GM15510 (cell line): ENCODE data around the gene DDAH2.

Source experiments
- POLR2A ChIP-seq: IDR thresholded peaks from 3 replicates; pipeline ENCODE4 v1.6.1; 2011; ENCODE audit warnings: borderline replicate concordance; ENCODE audit not compliant: insufficient read length; ENCODE audit errors: extremely low read depth

The DDAH2 gene

DNA sequence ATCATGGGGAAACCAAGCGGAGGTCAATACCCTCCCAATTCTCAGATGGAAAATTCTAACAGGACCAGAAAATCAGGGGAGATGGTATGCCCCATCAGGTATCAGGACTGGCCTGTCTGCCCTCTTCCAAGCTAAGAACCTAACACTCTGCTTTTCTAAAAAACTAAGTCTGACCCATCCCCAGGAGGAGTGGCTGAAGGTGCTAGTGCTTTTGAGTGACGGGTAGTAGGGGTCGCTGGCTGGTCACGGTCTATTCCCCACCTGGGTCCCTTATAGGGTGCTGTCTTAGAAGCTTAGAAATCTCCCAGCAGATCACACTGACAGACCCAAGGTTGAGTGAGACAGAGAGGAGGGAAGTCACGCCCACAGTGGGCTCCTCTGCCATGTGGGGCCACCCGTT is 35.6 kb downstream of the DDAH2 start:
- TF ChIP-seq POLR2A, result no peak

DNA sequence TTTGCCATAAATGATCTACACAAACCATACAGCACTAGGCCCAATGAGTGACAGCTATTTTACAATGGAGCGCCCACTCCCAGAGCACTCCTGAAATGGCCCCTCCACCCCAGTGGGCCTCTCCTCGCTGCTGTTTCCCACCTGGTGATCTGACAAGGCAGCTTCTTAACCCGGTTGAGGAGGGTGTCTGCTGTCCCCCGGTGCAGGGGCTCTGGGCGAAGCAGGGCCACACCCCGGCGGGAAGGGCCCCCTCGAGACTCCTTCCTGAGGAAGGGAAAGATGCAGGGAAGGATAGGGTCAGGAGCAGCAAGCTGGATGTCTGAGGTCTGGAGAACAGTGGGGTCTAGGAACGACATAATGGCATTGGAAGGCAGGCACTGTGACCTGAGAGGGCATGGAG is 36.2 kb downstream of the DDAH2 start:
- TF ChIP-seq POLR2A, result no peak

DNA sequence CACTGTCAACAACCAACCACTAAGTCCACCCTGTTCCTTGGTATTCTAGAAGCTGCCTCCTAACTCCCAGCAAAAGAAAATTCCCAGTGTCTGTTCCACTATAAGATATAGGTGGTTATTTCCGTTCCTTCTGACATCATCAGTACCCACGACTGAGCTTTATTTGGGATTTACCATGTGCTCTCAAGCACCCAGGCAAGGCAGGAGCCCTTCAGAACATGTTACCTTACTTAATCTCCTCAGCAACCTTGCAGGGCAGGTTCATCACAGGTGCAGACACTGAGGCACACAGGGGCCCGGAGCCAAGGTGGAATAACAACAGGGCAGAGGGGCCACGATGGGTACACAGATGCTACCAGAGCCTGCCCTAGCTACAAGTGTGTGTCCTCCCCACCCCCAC is 36.7 kb downstream of the DDAH2 start:
- TF ChIP-seq POLR2A, result no peak

DNA sequence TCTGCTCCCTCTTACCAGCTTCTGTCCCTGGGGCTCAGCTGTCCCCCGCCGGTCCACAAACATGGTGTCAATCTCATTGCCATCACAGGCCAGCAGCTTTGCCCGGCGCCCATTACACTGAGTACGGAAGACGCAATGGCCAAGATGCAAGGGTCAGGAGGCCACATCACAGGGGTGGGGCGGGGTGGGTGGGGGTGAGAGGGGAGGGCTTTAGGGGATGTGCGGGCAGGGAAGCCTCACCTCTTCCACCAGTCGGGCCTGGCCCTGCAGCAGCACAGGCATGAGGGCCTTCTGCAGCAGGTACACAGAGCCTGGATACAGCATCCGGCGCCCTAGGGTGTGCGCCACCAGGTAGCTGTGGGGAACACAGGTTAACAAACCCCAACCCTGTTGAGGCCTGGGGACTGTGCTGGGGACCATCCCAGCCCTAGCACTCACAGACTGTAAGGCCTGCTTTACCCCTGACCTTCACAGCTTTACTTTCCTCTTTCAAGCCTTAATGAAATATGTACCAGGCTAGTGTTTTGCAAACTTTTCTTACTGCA is 37.5 kb downstream of the DDAH2 start:
- no peak for TF ChIP-seq POLR2A

DNA sequence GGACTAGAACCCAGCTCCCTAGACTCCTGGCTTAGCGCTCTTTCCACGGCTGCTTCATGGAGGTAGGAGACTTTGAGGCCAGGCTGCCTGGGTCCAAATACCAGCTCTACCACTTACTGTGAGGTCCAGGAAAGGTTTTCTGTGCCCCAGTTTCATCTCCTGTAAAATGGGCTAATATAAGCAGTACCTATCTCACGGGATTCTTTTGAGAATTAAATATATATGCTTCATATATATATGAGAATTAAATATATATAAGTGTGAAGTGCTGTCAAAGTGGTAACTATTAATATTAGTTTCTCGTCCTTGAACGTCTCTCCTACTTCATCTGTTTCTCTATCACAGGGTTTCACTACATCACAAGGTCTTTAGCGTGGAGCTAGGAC is 38.0 kb downstream of the DDAH2 start:
- no peak for TF ChIP-seq POLR2A

DNA sequence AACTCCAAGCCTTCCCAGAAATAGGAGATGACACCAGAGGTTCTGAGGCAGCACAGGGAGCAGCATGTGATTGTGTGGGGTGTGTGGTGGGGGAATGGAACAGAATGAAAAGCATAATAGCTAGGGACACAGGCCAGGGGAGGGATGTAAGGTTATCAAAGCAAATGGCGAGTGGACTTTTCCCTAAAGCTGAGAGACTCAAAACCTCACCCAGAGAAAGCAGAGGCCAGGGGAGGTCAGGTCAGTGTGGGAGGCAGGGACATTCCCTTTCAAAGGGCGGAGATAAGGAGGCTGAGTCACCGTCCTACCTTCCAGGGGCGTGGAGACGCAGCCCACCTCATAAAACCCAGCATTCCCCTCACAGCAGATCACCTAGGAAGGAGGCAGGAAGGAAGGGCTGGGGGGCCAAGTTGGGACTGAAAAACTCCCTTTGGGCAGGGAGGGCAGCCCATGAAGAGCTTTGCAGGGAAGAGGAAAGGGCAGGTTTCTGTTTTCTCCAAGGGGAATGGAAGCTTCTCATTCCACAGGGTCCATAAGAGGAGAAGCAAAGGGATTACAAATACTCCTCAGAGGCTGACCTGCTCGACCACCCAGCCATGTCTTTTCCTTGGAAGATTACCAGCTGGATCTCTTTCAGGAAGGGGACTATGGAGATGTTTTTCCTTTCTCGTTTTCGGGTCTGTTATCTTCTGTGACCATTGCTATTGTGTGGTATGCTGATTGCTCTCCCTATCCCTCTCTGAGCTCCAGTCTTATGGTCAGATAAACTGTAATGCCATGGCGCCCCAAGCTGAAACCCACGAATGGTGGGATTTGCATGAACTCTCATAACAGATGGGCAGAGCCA is 38.6 kb downstream of the DDAH2 start:
- no peak for TF ChIP-seq POLR2A

DNA sequence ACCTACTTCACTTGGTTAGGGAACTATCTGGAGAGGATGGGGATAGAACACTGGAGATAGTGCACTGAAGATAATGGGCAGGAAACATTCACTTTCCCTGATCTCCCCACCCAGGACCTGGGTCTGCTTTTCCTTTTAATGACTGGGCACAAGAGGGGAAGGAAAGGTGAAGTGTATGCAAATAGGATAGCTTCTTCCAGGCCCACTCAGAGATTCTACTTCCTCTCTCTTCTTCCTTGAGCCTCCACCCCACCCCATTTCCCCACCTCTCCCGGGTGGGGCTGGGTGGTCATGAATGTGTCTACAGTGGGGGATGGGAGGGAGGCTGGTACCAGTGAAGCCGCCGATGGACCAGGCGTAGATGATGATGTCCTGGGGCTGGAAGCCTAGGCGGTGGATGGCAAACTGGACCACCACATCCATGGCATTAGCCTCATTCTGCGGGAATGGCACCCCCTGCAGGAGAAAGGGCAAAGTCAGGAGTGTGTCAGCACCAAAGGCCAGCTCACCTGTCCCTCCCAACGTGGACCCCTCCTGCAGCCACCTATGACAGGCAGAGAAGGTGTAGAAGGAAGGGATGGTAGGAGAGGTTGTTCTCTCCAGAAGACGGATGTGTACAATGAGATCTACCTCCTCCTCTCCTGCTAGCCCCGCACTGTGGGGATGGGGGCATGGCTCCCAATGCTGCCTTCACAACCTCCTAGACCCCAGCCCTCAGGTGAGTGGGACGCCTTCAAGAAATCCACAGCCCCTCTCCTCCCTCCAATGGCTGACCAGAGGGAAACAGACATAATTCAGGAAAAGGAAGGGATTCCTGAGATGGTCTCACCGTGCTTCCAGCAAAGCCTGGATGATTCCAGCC is 39.6 kb downstream of the DDAH2 start:
- no peak for TF ChIP-seq POLR2A

DNA sequence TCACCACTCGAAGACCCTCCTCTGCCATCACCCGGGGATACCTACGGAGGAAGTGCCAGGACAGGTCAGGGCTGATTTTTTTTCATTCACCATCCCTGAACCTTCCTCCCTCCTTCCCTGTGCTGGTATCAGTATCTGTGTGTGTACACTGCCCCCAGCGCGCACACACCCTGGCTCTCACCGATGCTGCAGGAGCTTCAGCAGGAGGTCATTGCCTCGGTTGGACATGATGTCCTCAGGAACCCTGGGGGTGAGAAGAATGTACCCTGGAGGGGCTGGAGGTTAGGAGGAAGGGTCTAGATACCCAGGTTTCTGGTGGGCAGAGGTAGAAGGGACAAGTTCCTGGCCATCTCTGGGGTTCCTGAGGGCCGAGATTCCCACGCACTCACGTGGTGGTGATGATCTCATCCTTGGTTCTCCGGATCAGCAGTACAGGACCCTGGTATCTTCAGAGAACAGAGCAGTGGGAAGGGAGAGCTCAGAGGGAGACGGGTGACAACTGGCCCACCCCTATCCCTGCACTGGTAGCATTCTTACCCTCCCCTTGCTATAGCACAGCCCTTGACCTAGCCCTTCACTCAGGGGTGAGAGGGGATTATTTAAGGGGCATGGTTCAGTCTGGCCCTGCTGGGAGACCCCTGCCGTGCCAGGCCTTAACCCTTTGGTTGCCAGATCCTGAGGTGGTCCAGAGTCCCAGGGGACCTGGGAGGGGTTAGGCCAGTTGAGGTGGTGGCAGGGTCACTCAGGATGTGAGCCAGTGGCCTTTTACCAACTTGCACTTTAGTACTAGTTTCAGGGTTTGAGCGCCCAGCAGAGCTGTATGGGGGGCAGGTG is 41.0 kb downstream of the DDAH2 start:
- TF ChIP-seq POLR2A, result no peak

DNA sequence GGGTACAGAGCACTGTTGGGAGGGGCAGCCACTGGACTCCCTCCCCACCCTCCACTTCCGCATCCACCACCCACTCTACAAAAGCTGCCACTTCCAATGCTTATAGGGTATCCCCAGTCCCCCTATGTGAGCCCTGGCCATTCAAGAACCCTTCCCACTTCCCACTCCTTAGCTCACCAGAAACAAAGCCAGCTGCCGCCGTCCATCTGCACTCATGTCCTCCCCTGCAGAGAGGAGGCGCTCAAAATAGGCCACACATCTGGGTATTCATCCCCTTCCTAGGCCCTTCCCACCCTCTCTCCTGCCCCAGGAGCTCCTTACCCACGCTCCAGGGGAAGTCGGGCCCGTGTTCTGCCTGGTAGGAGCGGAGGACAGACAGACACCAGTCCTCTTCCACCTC is 41.8 kb downstream of the DDAH2 start:
- no peak for TF ChIP-seq POLR2A

DNA sequence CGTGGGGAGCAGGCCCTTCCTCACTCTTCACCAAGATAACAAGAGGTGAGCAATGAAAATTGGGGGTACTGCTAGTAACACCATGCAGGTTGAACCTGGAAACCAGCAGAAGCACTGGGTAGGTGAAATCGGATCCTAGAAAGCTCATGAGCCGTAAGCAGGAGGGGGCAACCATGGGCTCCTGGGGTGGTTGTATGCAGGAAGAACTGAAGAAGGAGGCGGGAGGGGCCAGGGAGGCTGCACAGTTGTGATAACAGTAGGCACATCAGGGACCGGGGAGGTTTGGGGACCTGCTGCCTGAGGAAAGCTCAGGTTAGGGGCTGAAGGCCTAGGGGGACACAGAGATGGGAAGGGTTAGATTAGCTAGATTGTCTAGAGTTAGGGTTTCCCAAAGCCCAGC is 42.6 kb downstream of the DDAH2 start:
- no peak for TF ChIP-seq POLR2A

DNA sequence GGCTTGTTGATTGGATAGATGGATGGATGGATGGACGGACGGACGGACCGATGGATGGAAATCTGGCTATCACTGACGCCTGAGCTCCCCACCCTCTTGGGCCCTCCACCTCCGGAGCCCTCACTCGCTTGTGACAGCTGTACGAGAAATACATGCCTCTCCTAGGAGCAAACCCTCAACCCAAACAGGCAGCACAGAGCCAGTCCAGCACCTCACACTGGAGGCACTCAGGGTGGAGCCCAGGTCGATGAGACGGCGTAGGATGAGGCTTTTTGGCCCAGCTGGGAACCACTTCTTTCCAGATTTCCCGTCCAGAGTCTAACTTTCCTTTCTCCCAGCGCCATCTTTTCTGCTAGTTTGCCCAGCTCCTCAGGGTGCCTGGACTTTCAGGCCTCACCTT is 45.5 kb downstream of the DDAH2 start:
- TF ChIP-seq POLR2A, result no peak

DNA sequence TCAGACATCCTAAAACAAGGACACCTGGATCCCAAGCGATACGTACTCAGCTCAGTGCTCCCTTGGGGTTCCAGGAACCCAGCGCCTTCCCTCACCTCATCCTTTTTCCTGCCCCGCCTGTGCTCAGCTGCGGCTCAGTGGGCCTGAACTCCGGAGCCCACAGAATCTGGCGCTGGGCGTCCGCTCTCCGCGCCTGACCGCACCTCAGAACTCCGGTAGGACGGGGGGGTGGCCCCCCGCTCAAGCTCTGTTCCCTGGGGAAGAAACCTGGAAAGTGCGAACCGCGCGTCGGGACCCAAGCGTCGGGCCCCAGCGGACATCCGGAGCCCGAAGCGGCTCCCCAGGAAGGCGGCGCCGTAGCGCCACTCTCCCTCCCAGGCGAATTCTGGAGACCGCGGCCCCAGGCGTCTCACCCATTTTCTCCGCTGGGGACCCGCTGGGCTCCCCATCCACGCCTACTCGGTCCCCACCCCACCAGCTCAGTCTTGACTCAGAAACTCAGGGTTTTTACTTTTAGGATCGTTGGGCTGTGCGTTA is 47.9 kb downstream of the DDAH2 start:
- peak; percentile 38 for TF ChIP-seq POLR2A

DNA sequence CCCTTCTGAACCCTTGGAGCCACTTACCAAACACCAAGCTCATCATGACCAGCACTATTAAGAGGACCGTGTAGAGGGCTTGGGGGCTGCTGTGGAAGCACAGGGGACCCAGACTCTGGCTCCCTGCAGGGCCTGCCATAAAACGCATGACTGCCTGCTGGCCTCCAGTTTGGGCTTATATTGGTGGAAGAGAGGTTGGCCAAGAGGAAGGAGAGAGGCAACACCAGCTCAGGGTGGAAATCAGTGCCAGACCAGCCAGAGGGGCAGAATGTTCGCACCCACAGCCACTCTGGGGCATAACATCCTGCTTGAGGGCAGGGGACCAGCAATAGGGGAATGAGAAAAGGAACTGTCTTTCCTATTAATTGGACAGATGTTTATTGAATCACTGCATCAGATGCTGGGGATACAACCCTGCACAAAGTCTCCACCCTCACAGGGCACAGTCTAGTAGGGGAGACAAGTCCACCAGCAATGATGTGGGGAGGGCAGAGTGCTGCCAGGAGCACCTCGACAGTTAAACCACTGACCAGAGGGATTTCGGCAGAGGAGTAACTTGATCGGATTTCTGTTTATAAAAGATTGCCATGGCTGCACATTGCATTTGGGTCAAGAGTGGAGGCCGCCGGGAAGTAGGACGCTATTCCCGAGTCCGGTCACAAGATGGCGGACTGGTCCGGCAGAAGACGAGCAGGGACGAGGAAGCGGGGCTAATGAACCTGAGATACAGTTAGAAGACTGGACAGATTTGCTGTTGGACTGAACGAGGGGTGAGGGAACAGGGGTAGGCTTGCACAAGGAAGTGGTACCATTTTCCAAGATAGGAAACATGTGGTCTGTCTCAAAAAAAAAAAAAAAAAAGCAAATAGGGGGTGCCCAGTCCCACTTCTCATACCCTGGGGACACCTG is 48.6 kb downstream of the DDAH2 start, which contains the start of gene LY6G5C:
LY6G5C (minus strand) TSS at position 842 of the 909 bp plus-strand sequence; CDS start at position 148, 694 bp downstream.
- TF ChIP-seq POLR2A, result no peak
